OCI-LY3 (cell line): ENCODE measurements around the gene OR1L8.
"Not testable (repeated sequence)": the region's sequence is repeated elsewhere in the genome, so short reads cannot be mapped to it uniquely, and the experiment has no call there.

Experiments used
- H2AFZ ChIP-seq: fragments of 200-600, 300-600 bp; shearing (Covaris generic); 2 replicates; pipeline ENCODE4 v1.6.0; 2014; ENCODE audit warnings: antibody characterized with exemption, low read depth, low read length
- H3K27ac ChIP-seq: fragments of 200-600, 300-600 bp; sonication (generic); 2 replicates; pipeline ENCODE4 v1.5.1; 2014; ENCODE audit warnings: mild to moderate bottlenecking, low read length, moderate library complexity, mixed read lengths
- H3K27me3 ChIP-seq: fragments of 200-600, 300-600 bp; sonication (generic); 2 replicates; pipeline ENCODE4 v1.6.1; 2014; ENCODE audit warnings: low read depth, low read length, mixed read lengths
- H3K36me3 ChIP-seq: fragments of 200-600, 300-600 bp; sonication (generic); replicated peaks from 2 replicates; pipeline ENCODE3; 2014; ENCODE audit warnings: low read depth, low read length, mixed read lengths
- H3K4me1 ChIP-seq: fragments of 300-600, 200-600 bp; sonication (generic); 2 replicates; pipeline ENCODE4 v1.6.1; 2014; ENCODE audit warnings: low read length, mixed read lengths
- H3K4me2 ChIP-seq: fragments of 200-600, 300-600 bp; sonication (generic); 2 replicates; pipeline ENCODE4 v1.6.1; 2014; ENCODE audit warnings: low read length, mixed read lengths
- H3K4me3 ChIP-seq: fragments of 300-600, 200-600 bp; sonication (generic); 2 replicates; pipeline ENCODE4 v1.5.1; 2014; ENCODE audit warnings: antibody characterized with exemption, mild to moderate bottlenecking, low read length, moderate library complexity
- H3K79me2 ChIP-seq: fragments of 300-600, 200-600 bp; shearing (Covaris generic); 2 replicates; pipeline ENCODE4 v1.6.1; 2014; ENCODE audit warnings: mild to moderate bottlenecking, low read length, mixed read lengths
- H3K9ac ChIP-seq: fragments of 300-600, 200-600 bp; shearing (Covaris generic); 2 replicates; pipeline ENCODE4 v1.6.0; 2014; ENCODE audit warnings: mild to moderate bottlenecking, low read length, moderate library complexity
- H3K9me3 ChIP-seq: fragments of 200-600, 300-600 bp; shearing (Covaris generic); 2 replicates; pipeline ENCODE4 v1.6.1; 2014; ENCODE audit warnings: low read length, mixed read lengths; ENCODE audit not compliant: insufficient read depth
- H4K20me1 ChIP-seq: fragments of 200-600, 300-600 bp; sonication (generic); 2 replicates; pipeline ENCODE4 v1.6.1; 2016; ENCODE audit warnings: low read length, mixed read lengths; ENCODE audit not compliant: insufficient read depth
- CTCF ChIP-seq: fragments of 200-600, 300-600 bp; sonication (generic); IDR thresholded peaks from 2 replicates; pipeline ENCODE4 v1.5.1; 2014; ENCODE audit warnings: antibody characterized with exemption, low read length, low read depth
- EZH2phosphoT487 ChIP-seq: fragments of 200-600 bp; shearing (Covaris generic); IDR thresholded peaks from 2 replicates; pipeline ENCODE4 v1.6.1; 2018; ENCODE audit warnings: antibody characterized with exemption, mixed run types, low read depth

Gene OR1L8

DNA sequence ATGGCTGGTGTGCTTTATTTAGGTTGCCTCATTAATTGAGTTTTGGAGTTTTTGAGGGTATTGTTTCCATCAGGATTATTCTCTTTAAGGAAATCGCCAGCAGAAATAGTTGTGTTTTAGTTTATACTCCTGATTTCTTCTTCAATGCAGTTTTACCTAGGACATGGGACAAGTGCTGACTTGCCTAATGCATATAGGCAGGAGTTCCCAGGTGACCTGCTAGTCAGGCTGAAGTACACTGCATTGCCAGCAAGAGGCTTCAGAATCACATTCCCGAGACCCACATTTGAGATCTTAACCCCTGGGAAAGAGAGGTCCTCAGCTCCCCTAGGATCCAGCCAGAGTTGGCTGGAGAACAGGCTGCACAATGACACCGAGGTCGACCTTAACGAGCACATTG, 31.8 kb downstream of the OR1L8 start:
- H3K4me1 ChIP-seq, result peaks cover 3% of the 10 kb centered on the region; the same call in 1 of the 2 replicates
- no peaks in the 10 kb centered on the region; the same call in 1 of the 2 replicates for H4K20me1 ChIP-seq
- TF ChIP-seq CTCF (no peak), EZH2phosphoT487 (no peak)
- peaks cover 27% of the 10 kb centered on the region; the same call in 1 of the 2 replicates for H3K27me3 ChIP-seq
- H3K4me2 ChIP-seq, result no peak overlapping the region
- no peaks in the 10 kb centered on the region for H3K79me2 ChIP-seq
- H3K27ac ChIP-seq, result no peak overlapping the region
- H3K4me3 ChIP-seq, result no peak overlapping the region
- H3K9me3 ChIP-seq, result no peaks in the 10 kb centered on the region
- H3K9ac ChIP-seq, result no peak overlapping the region
- no peak overlapping the region for H2AFZ ChIP-seq
- H3K36me3 ChIP-seq, result no peaks in the 10 kb centered on the region

GRCh38 chr9:122546196-122546595, 37.0 kb downstream of the OR1L8 start:
- Histone ChIP-seq H3K4me3 (no peak overlapping the region), H3K4me2 (no peak overlapping the region), H4K20me1 (no peaks in the 10 kb centered on the region), H3K27me3 (peaks cover 23% of the 10 kb centered on the region), H3K79me2 (no peaks in the 10 kb centered on the region), H3K4me1 (no peaks in the 10 kb centered on the region), H3K9ac (no peak overlapping the region), H3K9me3 (no peaks in the 10 kb centered on the region), H3K36me3 (no peaks in the 10 kb centered on the region), H2AFZ (no peak overlapping the region), H3K27ac (no peak overlapping the region)
- TF ChIP-seq CTCF (no peak), EZH2phosphoT487 (no peak)

DNA sequence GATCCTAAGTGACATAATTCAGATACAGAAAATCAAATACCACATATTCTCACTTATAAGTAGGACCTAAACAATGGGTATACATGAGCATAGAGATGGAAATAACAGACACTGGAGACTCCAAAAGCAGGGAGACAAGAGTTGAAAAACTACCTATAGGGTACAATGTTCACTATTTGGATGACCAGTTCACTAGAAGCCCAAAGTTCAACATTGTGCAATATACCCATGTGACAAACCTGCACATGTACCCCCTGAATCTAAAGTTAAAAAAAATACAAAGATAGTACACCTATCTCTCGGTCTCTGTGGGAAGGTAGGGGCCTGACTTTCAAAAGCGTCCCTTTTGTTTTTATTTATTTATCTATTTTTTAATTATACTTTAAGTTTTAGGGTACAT, 44.4 kb downstream of the OR1L8 start:
- Histone ChIP-seq H3K27me3 (peaks cover 16% of the 10 kb centered on the region), H3K79me2 (no peaks in the 10 kb centered on the region), H3K4me2 (no peak overlapping the region), H3K36me3 (no peaks in the 10 kb centered on the region), H3K9ac (no peak overlapping the region), H4K20me1 (no peaks in the 10 kb centered on the region), H3K4me3 (no peak overlapping the region), H3K9me3 (no peaks in the 10 kb centered on the region), H3K27ac (no peak overlapping the region), H2AFZ (no peak overlapping the region), H3K4me1 (no peaks in the 10 kb centered on the region)
- TF ChIP-seq EZH2phosphoT487, result no peak

DNA sequence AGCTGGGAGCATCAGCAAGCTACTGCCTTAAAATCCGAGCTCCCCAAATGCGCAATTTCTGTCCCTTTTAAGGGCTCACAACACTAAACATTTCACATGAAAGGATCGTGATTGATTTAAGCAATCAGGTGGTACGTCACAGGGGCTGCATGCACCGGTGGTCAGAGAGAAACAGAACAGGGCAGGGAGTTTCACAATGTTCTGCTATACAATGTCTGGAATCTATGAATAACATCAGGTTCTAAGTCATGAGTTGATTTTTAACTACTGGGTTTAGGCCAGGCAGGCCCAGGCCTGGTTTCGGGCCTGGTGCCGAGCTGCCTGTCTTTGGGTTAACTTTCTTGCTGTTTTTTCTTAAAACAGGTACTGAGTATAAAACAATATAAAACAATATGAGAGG, 46.1 kb downstream of the OR1L8 start:
- H3K4me1 ChIP-seq, H3K27ac ChIP-seq, H3K9ac ChIP-seq, H3K4me2 ChIP-seq, H3K27me3 ChIP-seq, H3K36me3 ChIP-seq, H3K79me2 ChIP-seq, H3K9me3 ChIP-seq, H3K4me3 ChIP-seq, H2AFZ ChIP-seq, H4K20me1 ChIP-seq: not testable (repeated sequence)

- H3K36me3 ChIP-seq, result no peaks in the 10 kb centered on the region
- no peaks in the 10 kb centered on the region for H3K4me1 ChIP-seq
- no peak overlapping the region for H3K27ac ChIP-seq
- no peaks in the 10 kb centered on the region for H4K20me1 ChIP-seq
- no peak overlapping the region for H2AFZ ChIP-seq
- H3K4me2 ChIP-seq, result no peak overlapping the region
- no peak for TF ChIP-seq CTCF
- TF ChIP-seq EZH2phosphoT487, result no peak
- H3K4me3 ChIP-seq, result no peak overlapping the region
- no peaks in the 10 kb centered on the region for H3K9me3 ChIP-seq
- no peaks in the 10 kb centered on the region for H3K79me2 ChIP-seq
- no peak overlapping the region for H3K9ac ChIP-seq
- H3K27me3 ChIP-seq, result no peaks in the 10 kb centered on the region
Observed at GRCh38 chr9:122536134-122536533, 47.0 kb downstream of the OR1L8 start.

- H3K27ac ChIP-seq, H3K4me3 ChIP-seq: not testable (repeated sequence)
Observed at GRCh38 chr9:122531157-122531556, 52.0 kb downstream of the OR1L8 start.

More at GRCh38 chr9:122531157-122531556, 52.0 kb downstream of the OR1L8 start:
- not testable (repeated sequence) for H3K79me2 ChIP-seq, H3K9ac ChIP-seq, H4K20me1 ChIP-seq, H3K4me1 ChIP-seq, H3K36me3 ChIP-seq, H3K9me3 ChIP-seq, H2AFZ ChIP-seq, H3K4me2 ChIP-seq
- H3K27me3 ChIP-seq, result peaks cover 21% of the 10 kb centered on the region
